Midbrain (tissue), 1 donor: ENCODE data around the gene MLLT3.

Experiments used
- DNase-seq: peaks from one replicate; lab custom pipeline; 2025; lab: John Stamatoyannopoulos, UW

MLLT3 gene

GRCh38 chr9:20380546-20380945 lies 241.8 kb downstream of the MLLT3 start:
- DNase-seq: no peak

- DNase-seq: no peak
These were observed 242.5 kb downstream of the MLLT3 start for GRCh38 chr9:20379804-20380225.

GRCh38 chr9:20378851-20379250 lies 243.4 kb downstream of the MLLT3 start:
- DNase-seq: no peak

GRCh38 chr9:20377790-20378189 lies 244.5 kb downstream of the MLLT3 start:
- DNase-seq: no peak

- DNase-seq: no peak
These were observed 245.4 kb downstream of the MLLT3 start for GRCh38 chr9:20376731-20377375.

- DNase-seq: no peak
These were observed 246.3 kb downstream of the MLLT3 start for GRCh38 chr9:20376042-20376441.

- no peak for DNase-seq
These were observed 249.0 kb downstream of the MLLT3 start for GRCh38 chr9:20373263-20373662.

GRCh38 chr9:20369391-20369790 lies 252.9 kb downstream of the MLLT3 start:
- no peak for DNase-seq

GRCh38 chr9:20367855-20368254 lies 254.4 kb downstream of the MLLT3 start:
- no peak for DNase-seq

- no peak for DNase-seq
These were observed 257.3 kb downstream of the MLLT3 start for GRCh38 chr9:20364959-20365358.

- DNase-seq: no peak
These were observed 259.1 kb downstream of the MLLT3 start for GRCh38 chr9:20363233-20363632.

GRCh38 chr9:20361656-20362570 lies 260.4 kb downstream of the MLLT3 start:
- no peak for DNase-seq

GRCh38 chr9:20361229-20361628 lies 261.1 kb downstream of the MLLT3 start:
- DNase-seq: no peak

- no peak for DNase-seq
These were observed 264.1 kb downstream of the MLLT3 start for GRCh38 chr9:20358207-20358606.

- DNase-seq: no peak
These were observed 265.3 kb downstream of the MLLT3 start for GRCh38 chr9:20357037-20357432.

- DNase-seq: peak; percentile 74
These were observed 265.8 kb downstream of the MLLT3 start for GRCh38 chr9:20356403-20357036.

GRCh38 chr9:20355022-20355421 lies 267.3 kb downstream of the MLLT3 start:
- DNase-seq: no peak

- DNase-seq: no peak
These were observed 268.2 kb downstream of the MLLT3 start for GRCh38 chr9:20353931-20354652.

- DNase-seq: no peak
These were observed 268.8 kb downstream of the MLLT3 start for GRCh38 chr9:20353524-20353923.

GRCh38 chr9:20352591-20352990 lies 269.7 kb downstream of the MLLT3 start:
- no peak for DNase-seq

- DNase-seq: no peak
These were observed 270.6 kb downstream of the MLLT3 start for GRCh38 chr9:20351715-20352114.

- no peak for DNase-seq
These were observed 272.7 kb downstream of the MLLT3 start for GRCh38 chr9:20349568-20349967.
